Left ventricle myocardium inferior (tissue), 1 donor: ENCODE measurements around the gene NTF4. TPM values are rescaled to one million over a fixed set of nuclear protein-coding genes. Genes with fewer than 3 reads are reported as not detected.

Source experiments
- DNase-seq: peaks from one replicate; pipeline ENCODE4 v3.0.0-alpha.2; 2020
- H3K27ac ChIP-seq: fragments of 200-600 bp; replicated peaks from 2 replicates; pipeline ENCODE4 v1.8.0; 2021
- H3K27me3 ChIP-seq: fragments of 200-600 bp; 2 replicates; pipeline ENCODE4 v1.8.0; 2021; ENCODE audit warnings: low read depth
- H3K36me3 ChIP-seq: fragments of 200-600 bp; 2 replicates; pipeline ENCODE4 v1.8.0; 2021
- H3K4me1 ChIP-seq: fragments of 200-600 bp; 2 replicates; pipeline ENCODE4 v1.8.0; 2021
- H3K4me3 ChIP-seq: fragments of 200-600 bp; 2 replicates; pipeline ENCODE4 v1.8.0; 2021; ENCODE audit warnings: mild to moderate bottlenecking, moderate library complexity
- H3K9me3 ChIP-seq: fragments of 200-600 bp; replicated peaks from 2 replicates; pipeline ENCODE4 v1.8.0; 2021
- intact Hi-C: fragments of 100-400 bp; cut with micrococcal nuclease; formaldehyde crosslinking; loops from one replicate; pipeline ENCODE4 v1.11.0; 2022
- total RNA-seq: library from RNA; stranded (reverse); fragmentation: NEBNext Ultra II Directional; extraction: Animal tissue kit (Norgen Biotek cat#: 25700); gene quantifications from one replicate; pipeline ENCODE4 v1.2.1, GENCODE V29; 2021
- TF ChIP-seq, protein P1 (sequence below): fragments of 200-600 bp; IDR thresholded peaks from 2 replicates; pipeline ENCODE4 v1.8.0; 2021; ENCODE audit warnings: antibody characterized with exemption, mild to moderate bottlenecking, borderline replicate concordance
- donor health status: DM: no; HTN: yes; CAD: no; lungs with severe emphysema.

NTF4 gene
- total RNA-seq, 1 donor from 2014 or later = not detected

DNA sequence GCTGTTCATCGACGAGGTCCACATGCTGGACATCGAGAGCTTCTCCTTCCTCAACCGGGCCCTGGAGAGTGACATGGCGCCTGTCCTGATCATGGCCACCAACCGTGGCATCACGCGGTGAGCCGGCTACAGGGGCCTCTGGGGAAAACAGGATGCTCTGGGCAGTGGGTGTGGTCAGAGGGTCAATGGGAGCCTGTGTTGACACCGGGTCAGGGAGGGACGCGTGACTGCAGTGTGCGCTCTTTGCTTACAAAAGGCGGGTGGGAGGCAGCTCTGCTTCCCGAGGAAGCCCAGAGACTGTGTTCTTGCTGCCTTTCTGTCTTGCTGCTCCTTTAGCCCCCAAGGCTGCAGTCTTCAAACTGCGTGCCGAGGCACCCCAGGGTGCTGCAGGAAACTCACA is 53.4 kb downstream of the NTF4 start:
- H3K9me3 ChIP-seq = no peaks in the 10 kb centered on the region
- TF ChIP-seq, protein P1, sequence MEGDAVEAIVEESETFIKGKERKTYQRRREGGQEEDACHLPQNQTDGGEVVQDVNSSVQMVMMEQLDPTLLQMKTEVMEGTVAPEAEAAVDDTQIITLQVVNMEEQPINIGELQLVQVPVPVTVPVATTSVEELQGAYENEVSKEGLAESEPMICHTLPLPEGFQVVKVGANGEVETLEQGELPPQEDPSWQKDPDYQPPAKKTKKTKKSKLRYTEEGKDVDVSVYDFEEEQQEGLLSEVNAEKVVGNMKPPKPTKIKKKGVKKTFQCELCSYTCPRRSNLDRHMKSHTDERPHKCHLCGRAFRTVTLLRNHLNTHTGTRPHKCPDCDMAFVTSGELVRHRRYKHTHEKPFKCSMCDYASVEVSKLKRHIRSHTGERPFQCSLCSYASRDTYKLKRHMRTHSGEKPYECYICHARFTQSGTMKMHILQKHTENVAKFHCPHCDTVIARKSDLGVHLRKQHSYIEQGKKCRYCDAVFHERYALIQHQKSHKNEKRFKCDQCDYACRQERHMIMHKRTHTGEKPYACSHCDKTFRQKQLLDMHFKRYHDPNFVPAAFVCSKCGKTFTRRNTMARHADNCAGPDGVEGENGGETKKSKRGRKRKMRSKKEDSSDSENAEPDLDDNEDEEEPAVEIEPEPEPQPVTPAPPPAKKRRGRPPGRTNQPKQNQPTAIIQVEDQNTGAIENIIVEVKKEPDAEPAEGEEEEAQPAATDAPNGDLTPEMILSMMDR = no peak
- no peak overlapping the region for H3K27ac ChIP-seq
- no peak for DNase-seq
- H3K36me3 ChIP-seq = peaks cover 89% of the 10 kb centered on the region
- intact Hi-C loops = no loop called here
- no peaks in the 10 kb centered on the region for H3K4me1 ChIP-seq
- no peak overlapping the region for H3K4me3 ChIP-seq
- no peaks in the 10 kb centered on the region for H3K27me3 ChIP-seq

Other genes with a start within 250 kb of the NTF4 start
- 1.8 TPM for gene HSD17B14, start 228.3 kb downstream of the NTF4 start, total RNA-seq
- gene PLEKHA4, start 196.2 kb downstream of the NTF4 start, total RNA-seq = 24.7 TPM
- gene PPP1R15A, start 192.4 kb downstream of the NTF4 start, total RNA-seq = 76.4 TPM
- gene TULP2, start 166.1 kb downstream of the NTF4 start, total RNA-seq = 0.55 TPM
- 221 TPM for gene NUCB1, start 164.5 kb downstream of the NTF4 start, total RNA-seq
- gene DHDH, start 131.1 kb downstream of the NTF4 start, total RNA-seq = not detected
- 25.5 TPM for gene BAX, start 109.9 kb downstream of the NTF4 start, total RNA-seq
- 834 TPM for gene FTL, start 99.5 kb downstream of the NTF4 start, total RNA-seq
- gene GYS1, start 71.5 kb downstream of the NTF4 start, total RNA-seq = 138 TPM
- 44.4 TPM for gene RUVBL2, start 70.9 kb downstream of the NTF4 start, total RNA-seq
- not detected for gene LHB, start 47.7 kb downstream of the NTF4 start, total RNA-seq
- gene CGB3, start 40.5 kb downstream of the NTF4 start, total RNA-seq = not detected
- gene CGB2, start 32.9 kb downstream of the NTF4 start, total RNA-seq = not detected
- not detected for gene CGB1, start 27.9 kb downstream of the NTF4 start, total RNA-seq
- not detected for gene CGB5, start 21.0 kb downstream of the NTF4 start, total RNA-seq
- not detected for gene CGB8, start 15.7 kb downstream of the NTF4 start, total RNA-seq
- gene CGB7, start 7.1 kb downstream of the NTF4 start, total RNA-seq = not detected
- 0.66 TPM for gene KCNA7, start 7.9 kb upstream of the NTF4 start, total RNA-seq
- gene SNRNP70, start 20.6 kb upstream of the NTF4 start, total RNA-seq = 115 TPM
- gene LIN7B, start 49.6 kb upstream of the NTF4 start, total RNA-seq = 23.4 TPM
- gene C19orf73, start 54.3 kb upstream of the NTF4 start, total RNA-seq = 1.6 TPM
- 5.7 TPM for gene PPFIA3, start 54.7 kb upstream of the NTF4 start, total RNA-seq
- gene HRC, start 90.6 kb upstream of the NTF4 start, total RNA-seq = 1,040 TPM
- gene TRPM4, start 93.0 kb upstream of the NTF4 start, total RNA-seq = 31.5 TPM